HG03108 (cell line): Measurements from ENCODE around the gene DUSP18.
"Not testable (repeated sequence)": the region's sequence is repeated elsewhere in the genome, so short reads cannot be mapped to it uniquely, and the experiment has no call there.

Source experiments
- ATAC-seq: cut with Tn5 transposase; IDR thresholded peaks from one replicate; pipeline ENCODE4 v1.9.1; 2021; ENCODE audit warnings: moderate library complexity; ENCODE audit not compliant: unreplicated experiment

The DUSP18 gene

GRCh38 chr22:30679895-30680690 lies 12.4 kb upstream of the DUSP18 start:
- not testable (repeated sequence) for ATAC-seq

- not testable (repeated sequence) for ATAC-seq
Observed at GRCh38 chr22:30676565-30676964, 8.9 kb upstream of the DUSP18 start.

DNA sequence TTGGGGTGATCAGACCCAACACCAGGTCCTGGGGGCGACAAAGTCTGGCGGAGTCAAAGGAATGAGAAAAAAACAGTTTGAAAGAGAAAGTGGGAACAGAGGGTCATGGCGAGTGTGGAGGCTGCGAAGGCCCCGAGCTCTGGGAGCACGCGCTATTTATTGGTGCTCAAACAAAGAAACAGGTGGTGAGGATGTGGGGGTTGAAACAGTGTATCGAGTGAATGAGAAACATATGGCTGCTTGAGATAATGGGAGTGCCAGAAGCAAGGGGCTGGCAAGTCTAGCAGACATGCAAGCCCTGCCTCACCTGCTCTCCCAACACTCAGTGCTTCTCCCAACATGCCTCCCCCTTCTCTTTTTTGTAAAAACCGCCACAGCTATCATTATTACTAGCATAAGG lies 7.8 kb upstream of the DUSP18 start:
- ATAC-seq, result no peak

DNA sequence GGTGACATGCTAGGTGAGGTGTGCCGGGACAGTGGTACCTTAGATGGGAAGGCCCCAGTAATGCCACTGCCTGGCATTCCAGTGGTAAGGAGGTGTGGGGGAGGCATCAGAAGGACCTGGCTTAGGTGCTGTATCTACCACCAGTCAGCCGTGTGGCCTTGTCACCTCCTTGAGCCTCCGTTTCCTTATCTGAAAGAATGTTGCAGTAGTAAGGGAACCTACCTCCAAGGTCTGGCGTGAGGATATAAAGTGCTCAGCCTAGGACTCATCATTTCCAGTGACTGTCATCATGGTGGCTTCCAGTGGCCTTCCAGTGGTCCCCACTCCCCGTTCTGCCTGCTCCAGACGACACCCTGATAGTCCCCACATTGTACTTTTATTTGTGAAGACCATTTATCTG lies 6.8 kb upstream of the DUSP18 start:
- ATAC-seq, result no peak

DNA sequence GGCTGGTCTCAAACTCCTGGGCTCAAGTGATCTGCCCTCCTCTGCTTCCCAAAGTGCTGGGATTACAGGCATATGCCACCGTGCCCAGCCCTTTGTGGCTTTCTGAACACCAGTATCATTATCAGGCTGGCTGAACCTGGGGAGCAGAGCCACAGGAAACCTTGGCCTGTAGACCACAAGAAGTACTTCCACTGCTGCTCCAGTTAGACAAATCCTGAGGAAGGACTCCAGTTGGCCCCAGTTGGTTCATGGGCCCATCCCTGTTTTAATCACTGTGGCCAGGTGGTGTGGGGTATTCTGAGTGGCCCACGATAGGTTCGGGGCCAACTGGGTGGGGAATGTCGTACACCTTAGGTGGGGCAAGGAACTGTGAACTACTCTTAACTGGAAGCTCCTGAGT lies 5.5 kb upstream of the DUSP18 start:
- ATAC-seq, result no peak

- no peak for ATAC-seq
Observed at GRCh38 chr22:30671071-30671470, 3.4 kb upstream of the DUSP18 start.

DNA sequence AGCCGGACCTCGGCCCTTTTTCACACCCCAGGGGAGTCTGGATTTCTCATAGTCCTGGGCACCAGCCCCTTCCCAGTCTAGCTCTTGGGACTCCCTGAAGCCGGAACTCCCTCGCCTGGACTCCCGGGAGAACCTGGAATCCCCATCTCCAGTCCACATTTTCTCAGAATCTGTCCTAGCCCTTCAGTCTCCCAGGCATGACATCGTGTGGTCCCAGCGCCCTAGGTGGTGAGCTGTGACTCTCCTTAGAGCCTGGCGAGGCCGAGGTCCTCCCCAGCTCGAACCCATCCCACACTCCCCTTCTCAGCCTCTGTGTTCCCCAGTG lies 673 bp upstream of the DUSP18 start:
- ATAC-seq, result no peak

DNA sequence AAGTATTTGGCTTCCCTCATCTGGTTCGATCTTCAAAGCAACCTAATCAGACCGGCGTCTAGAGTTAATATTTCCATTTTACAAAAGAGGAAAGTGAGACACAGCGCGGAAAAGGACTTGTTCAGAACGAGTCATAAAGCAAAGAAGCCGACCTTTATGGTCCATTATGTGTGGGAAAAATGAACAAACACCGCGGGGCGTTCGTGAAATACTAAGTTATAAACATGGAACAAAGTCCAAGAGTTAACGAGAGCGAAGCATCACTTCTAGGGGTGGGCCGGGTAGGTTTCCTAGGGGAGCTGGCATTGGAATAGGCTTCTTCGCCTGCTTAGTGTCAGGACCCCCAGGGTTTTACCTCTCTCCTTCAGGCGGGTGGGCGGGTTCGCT lies 575 bp downstream of the DUSP18 start:
- ATAC-seq, result peak; percentile 9

- no peak for ATAC-seq
Observed at GRCh38 chr22:30665786-30666185, 1.9 kb downstream of the DUSP18 start.

DNA sequence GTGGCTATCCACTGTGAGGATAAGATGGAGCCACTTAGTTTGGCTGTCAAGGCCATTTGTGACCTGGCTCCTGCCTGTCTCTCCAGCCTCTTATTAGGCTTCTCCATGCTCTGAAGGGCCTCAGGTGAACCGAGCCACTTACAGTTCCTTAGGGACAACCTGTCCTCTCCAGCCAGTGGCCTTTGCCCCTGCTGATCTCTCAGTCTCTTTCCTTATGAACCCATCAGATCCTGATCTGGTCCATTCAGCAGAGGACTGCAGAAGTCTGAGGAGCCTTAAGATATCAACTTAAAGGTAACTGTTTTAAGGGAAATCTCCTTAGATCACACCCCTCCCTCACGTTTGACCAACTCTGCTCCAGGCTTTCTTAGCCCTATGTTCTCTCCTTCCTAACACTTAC lies 2.4 kb downstream of the DUSP18 start:
- ATAC-seq, result no peak

DNA sequence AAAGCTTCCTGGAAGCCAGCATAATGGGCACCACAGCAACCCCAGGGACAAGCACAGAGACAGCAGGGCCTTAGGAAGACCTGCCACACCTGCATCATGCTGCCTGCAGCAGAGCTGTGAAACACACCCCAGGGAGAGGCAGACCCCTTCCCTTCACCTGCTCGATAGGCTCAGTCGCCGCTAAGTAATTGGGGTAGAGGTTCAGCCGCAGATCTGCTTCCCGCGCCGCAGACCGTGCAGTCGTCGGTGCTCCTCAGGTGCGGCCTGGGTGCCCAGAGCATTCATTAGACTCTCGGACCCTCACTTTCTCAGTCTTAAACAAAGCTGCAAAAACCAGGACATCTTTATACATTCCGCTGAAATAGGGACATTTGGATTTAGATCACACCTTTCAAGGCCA lies 2.9 kb downstream of the DUSP18 start:
- ATAC-seq, result no peak

- ATAC-seq, result no peak
Observed at GRCh38 chr22:30662040-30662439, 5.6 kb downstream of the DUSP18 start.

GRCh38 chr22:30655532-30655931 lies 12.1 kb downstream of the DUSP18 start:
- no peak for ATAC-seq

DNA sequence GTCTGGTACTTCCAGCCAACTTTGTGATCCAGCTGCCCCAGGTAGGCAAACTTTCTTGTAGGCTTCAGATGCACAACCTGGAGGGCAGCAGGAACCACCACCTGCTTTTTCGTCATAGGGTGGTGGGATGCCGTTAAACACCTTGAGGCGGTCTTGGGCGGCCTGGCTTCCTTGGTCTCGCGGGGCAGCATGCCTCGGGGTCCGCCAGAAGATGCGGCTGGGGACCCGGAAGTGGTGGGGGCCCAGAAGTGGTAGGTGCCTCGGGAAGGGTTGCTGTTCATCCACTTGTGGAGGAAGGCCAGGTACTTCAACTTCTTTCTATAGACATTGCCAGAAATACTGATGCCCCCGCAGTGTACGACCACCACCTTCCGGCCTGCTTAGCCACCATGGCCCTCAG lies 13.3 kb downstream of the DUSP18 start:
- no peak for ATAC-seq

- ATAC-seq, result no peak
Observed at GRCh38 chr22:30652852-30653251, 14.8 kb downstream of the DUSP18 start.

DNA sequence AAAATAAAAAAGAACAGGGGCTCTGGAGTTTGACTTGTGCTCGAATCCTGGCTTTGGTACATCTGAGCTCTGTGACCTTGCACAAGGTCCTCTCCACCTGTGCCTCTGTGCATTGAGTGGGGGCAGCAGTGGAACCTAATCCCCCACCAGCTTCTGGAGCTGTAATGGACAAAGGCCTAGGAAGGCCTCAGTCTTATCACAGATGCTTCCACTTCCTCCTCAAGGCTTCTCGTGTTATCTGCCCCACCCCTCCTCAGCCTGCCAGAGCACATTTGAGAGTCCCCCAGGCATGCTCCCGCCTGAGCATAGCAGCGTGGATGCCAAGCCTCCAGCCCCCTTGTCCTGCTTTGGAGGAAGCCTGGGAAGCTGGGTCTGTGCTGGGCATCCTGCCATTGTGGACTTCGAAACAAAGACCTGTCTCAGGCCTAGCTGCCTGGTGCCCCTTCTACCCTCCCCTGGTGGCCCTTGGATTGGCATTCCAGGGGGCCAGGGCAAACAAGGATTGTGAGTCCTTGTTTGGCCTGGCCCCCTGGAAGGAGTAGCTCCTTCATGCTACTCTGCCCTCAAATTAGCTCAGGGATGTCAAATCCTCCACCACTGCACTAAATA lies 17.1 kb downstream of the DUSP18 start:
- ATAC-seq, result no peak

DNA sequence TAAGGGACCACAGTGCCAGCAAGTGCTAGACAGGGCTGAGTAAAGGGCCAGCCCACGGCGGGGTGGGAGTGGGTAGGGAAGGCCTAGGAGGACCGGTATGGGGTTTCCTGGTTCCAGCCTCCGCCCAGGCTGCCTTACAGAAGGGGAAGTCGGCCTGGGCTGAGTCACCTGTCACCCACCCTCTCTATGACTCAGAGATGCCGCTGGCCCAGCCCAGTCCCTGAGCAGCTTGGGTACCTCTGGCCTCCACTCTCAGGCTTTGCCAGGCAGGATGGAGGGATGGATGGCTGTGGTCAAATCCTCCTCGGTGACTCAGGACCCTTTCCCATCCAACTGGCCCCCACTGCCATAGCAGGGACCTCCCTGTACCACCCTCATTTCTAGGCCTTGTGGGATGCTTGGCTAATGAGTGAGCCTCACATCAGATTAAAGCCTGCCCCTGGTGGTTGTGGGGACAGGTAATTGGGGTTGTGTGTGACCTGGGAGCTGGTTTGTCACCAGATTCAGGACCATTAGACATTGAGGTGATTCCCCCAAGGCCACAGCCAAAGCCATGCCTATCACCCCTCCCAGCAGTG lies 18.2 kb downstream of the DUSP18 start:
- peak; percentile 80 for ATAC-seq

- ATAC-seq, result no peak
Observed at GRCh38 chr22:30648825-30649224, 18.9 kb downstream of the DUSP18 start.

DNA sequence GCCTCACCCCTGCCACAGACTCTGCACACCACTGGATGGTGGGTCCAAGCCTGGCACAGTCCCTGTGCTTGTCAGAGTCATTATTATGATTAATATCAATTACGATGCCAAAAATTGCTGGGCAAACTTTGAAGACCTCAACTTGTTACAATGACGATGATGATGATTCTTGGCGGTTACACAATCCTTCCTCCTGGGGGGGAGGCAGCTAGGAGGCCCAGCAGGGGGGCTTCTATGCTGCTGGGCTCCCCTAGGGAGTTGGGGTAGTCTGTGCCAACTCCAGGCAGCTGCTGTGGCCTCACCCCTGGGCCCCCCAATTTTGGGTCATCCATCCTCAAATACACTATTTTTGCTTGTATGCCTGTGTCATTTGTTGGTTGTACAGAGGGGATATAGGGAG lies 20.1 kb downstream of the DUSP18 start:
- ATAC-seq, result no peak

DNA sequence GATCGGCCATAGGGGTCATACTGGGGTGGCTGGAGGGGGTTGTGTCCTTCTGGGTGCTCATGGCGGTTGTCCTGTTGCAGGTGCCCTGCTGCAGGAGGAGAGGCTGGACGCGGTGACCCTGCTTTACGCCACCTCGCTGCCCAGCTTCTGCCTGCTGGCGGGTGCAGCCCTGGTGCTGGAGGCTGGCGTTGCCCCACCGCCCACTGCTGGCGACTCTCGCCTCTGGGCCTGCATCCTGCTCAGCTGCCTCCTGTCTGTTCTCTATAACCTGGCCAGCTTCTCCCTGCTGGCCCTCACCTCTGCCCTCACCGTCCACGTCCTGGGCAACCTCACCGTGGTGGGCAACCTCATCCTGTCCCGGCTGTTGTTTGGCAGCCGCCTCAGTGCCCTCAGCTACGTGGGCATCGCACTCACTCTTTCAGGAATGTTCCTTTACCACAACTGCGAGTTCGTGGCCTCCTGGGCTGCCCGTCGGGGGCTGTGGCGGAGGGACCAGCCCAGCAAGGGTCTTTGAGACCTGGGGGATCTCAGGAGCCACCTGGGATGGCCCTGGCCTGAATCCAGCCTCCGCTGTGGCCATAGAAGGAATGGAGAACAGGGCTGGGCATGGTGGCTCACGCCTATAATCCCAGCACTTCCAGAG lies 21.0 kb downstream of the DUSP18 start:
- no peak for ATAC-seq

DNA sequence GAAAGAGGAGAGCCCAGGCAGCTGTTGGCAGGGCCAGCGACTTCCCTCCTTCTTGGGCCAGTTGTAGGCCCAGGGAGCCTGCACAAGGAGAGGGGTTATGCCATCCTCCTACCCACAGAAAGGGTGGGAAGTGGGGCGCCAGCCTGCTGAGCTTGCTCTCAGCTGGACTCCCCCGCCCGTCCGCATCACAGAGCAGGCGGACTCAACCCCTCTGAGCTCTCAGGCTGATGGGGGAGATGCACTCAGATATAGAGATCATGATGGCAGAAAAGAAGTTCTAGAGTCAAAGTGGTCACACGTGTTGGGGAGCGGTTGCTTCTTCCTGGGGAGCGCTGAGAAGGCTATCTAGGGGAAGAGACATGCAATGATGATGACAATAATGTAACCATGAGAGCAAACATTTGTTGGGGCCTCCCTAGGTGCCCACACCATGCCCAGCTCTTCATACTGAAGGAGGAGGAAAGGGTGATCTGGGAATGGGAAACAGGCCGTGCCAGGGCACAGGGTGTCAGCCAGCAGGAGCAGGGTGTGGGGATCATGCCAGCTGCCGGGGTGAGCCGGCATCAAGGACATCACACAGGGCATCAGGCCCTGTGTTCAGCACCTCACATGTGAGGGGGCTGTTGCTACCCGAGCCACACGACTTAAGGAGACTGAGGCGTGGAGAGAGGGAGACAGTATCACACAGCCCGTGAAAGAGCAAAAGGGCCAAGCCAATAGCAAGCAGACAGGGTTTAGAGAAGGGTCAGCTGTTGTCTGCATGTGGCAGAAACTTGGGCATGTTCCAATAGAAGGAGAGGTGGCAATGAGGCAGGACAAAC lies 24.4 kb downstream of the DUSP18 start:
- no peak for ATAC-seq
